Activated naive CD4-positive, alpha-beta T cell treated with anti-CD3 and anti-CD28 coated beads, Interleukin-2, amount 50 U/mL, for 72 hours (primary cell): ENCODE results near the gene PDE9A. TPM values are rescaled to one million over a fixed set of nuclear protein-coding genes. Genes with fewer than 3 reads are reported as not detected.

Source experiments
- ATAC-seq, 2 donors: fragments of 150-1000 bp; cut with Tn5 transposase; 2 replicates each; pipeline ENCODE4 v1.10.0; 2021; ENCODE audit warnings: mild to moderate bottlenecking in 2 of 2, moderate library complexity in 2 of 2
- DNase-seq, 2 donors: peaks; one replicate each; pipeline ENCODE4 v3.0.0; 2021 to 2022; ENCODE audit warnings: low spot score in 2 of 2
- H3K27ac Mint-ChIP-seq, 2 donors: one replicate each; pipeline ENCODE4 v1.8.0; 2022; ENCODE audit warnings: mild to moderate bottlenecking in 2 of 2, mixed read lengths in 2 of 2
- H3K36me3 Mint-ChIP-seq, 2 donors: one replicate each; pipeline ENCODE4 v1.8.0; 2022; ENCODE audit warnings: mixed read lengths in 2 of 2
- H3K9me3 Mint-ChIP-seq, 2 donors: one replicate each; pipeline ENCODE4 v1.8.0; 2022; ENCODE audit warnings: mixed read lengths in 2 of 2
- total RNA-seq, 2 donors: library from RNA; stranded (reverse); gene quantifications; one replicate each; pipeline ENCODE4 v1.2.3, GENCODE V29; 2022

PDE9A gene
- total RNA-seq, 2 donors from 2014 or later, result 4.2 to 7.9 TPM

DNA sequence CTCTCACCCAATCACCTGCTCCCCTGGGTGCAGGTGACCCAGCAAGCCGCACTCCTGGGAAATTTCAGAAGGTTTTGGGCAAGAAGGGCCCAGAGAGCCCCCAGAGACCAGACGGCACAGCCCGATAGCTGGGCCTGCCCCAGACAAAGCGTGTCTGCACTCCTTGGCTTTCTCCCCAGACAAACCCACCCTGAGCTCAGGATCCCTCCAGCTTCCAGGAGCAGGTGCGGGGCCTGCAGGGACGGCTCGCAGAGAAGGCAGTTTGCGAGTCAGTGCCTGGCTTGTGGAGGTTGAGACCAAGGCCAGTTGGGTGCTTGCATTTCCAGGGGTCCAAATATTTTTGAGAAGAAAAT lies 6.7 kb downstream of the PDE9A start:
- no peak for ATAC-seq
- no peak for DNase-seq
- Mint-ChIP-seq H3K27ac (no peak overlapping the region), H3K36me3 (no peaks in the 10 kb centered on the region), H3K9me3 (no peaks in the 10 kb centered on the region)

DNA sequence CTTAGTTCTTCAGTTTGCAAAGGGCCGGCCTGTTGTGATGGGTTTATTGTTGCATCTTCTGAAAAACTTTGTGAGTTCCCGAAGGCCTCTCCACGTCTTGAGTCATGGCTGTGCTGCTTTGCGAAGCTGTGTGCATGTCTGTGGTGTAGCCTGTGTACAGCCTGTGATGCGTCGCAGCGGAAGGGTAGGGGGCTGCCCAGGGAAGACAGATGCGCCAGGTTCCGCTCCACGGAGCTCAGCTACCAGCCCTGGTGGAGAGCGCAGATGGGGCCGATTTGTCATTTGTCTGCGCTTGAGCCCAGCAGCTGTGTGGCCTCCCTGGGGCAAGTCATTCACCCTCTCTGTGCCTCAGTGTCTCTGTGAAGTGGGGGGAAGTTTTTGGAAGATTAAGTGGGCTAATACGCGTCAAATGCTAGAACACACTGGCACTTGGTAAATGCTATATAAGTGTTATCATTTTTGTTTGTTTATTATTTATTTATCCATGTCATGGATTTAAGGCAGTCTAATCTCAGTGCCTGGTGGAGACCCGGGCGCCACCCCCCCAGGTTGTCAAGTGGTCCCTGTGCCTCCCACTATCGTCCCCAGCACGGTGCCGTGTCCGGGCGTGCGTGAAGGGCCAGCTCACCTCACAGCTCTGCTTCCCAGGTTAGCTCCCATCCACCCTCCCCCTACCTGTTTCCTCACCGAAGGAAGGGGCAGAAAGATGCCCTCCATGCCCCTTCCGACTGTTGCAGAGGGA lies 8.4 kb downstream of the PDE9A start:
- H3K27ac Mint-ChIP-seq, result no peak overlapping the region
- H3K9me3 Mint-ChIP-seq, result no peaks in the 10 kb centered on the region
- no peak for ATAC-seq
- no peak for DNase-seq
- no peaks in the 10 kb centered on the region for H3K36me3 Mint-ChIP-seq

- no peaks in the 10 kb centered on the region for H3K36me3 Mint-ChIP-seq
- no peak overlapping the region for H3K27ac Mint-ChIP-seq
- no peak for DNase-seq
- ATAC-seq, result no peak
- no peaks in the 10 kb centered on the region for H3K9me3 Mint-ChIP-seq
These were observed 9.2 kb downstream of the PDE9A start for GRCh38 chr21:42662430-42663199.

GRCh38 chr21:42663200-42663750 lies 9.9 kb downstream of the PDE9A start:
- H3K27ac Mint-ChIP-seq, result no peak overlapping the region
- DNase-seq (no peak), ATAC-seq (no peak)
- no peaks in the 10 kb centered on the region for H3K9me3 Mint-ChIP-seq
- H3K36me3 Mint-ChIP-seq, result no peaks in the 10 kb centered on the region

DNA sequence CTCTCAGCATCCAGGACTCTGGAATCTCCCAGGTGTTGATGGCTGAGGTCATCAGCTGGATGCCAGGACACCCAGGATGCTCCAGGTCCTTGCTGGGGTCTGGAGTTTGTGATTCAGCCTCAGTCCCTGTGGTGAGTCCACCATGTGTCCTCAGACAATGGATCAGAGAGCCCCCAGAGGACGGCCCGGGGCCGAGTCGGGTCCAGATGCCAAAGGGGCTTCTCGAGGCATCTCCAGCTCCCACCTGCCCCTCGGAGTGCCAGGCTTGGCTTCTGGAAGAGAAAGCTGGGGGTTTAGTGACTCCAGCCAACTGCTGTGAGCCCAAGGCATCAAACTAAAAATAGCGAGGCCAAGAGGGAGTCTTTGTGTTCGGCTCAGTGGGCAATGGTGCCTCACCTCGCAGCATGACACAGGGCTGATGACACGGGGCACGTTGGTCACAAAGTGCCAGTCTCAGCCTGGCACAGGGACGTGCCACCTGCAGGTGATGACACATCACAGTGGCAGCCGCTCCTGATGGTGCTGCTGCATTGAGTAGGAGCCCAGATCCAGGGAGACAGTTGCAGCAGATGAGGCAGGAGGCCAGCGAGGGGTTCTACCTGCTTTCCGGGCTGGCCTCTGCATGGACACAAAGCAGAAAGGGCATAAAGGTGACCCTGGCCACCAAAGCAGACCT lies 10.6 kb downstream of the PDE9A start:
- H3K36me3 Mint-ChIP-seq, result no peaks in the 10 kb centered on the region

GRCh38 chr21:42664614-42665013 lies 11.2 kb downstream of the PDE9A start:
- DNase-seq, result no peak
- no peaks in the 10 kb centered on the region for H3K9me3 Mint-ChIP-seq
- peak overlapping the region in 1 of 2 donors; percentile 76 for H3K27ac Mint-ChIP-seq
- ATAC-seq, result no peak
- H3K36me3 Mint-ChIP-seq, result no peaks in the 10 kb centered on the region

More for the DNA sequence above, 10.6 kb downstream of the PDE9A start:
- Mint-ChIP-seq H3K9me3 (no peaks in the 10 kb centered on the region), H3K27ac (no peak overlapping the region)
- no peak for ATAC-seq
- no peak for DNase-seq

- Mint-ChIP-seq H3K9me3 (no peaks in the 10 kb centered on the region), H3K27ac (peak overlapping the region in 1 of 2 donors; percentile 76), H3K36me3 (no peaks in the 10 kb centered on the region)
- ATAC-seq (no peak), DNase-seq (no peak)
These were observed 11.6 kb downstream of the PDE9A start for GRCh38 chr21:42665026-42665425.

DNA sequence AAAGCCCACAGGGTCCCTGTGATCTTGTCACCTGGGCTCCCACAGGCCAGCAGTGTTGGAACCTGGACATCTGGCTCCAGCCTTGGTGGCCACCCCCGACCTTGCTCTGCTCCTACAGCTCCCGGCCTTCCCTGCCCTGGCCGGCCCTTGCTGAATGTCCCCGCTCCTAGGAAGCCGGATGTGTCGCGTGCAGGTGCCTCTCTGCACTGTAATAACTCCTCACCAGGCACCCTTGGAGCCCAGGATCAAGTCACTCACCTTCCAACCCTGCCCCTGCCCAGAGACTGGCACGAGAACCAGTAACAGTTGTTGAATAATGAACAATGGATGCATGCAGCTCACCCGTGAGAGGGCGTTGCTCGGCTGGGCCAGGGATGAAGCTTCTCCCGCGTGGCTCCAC lies 12.1 kb downstream of the PDE9A start:
- no peaks in the 10 kb centered on the region for H3K36me3 Mint-ChIP-seq
- no peaks in the 10 kb centered on the region for H3K9me3 Mint-ChIP-seq
- H3K27ac Mint-ChIP-seq, result peak overlapping the region in 1 of 2 donors; percentile 5
- no peak for ATAC-seq
- no peak for DNase-seq

DNA sequence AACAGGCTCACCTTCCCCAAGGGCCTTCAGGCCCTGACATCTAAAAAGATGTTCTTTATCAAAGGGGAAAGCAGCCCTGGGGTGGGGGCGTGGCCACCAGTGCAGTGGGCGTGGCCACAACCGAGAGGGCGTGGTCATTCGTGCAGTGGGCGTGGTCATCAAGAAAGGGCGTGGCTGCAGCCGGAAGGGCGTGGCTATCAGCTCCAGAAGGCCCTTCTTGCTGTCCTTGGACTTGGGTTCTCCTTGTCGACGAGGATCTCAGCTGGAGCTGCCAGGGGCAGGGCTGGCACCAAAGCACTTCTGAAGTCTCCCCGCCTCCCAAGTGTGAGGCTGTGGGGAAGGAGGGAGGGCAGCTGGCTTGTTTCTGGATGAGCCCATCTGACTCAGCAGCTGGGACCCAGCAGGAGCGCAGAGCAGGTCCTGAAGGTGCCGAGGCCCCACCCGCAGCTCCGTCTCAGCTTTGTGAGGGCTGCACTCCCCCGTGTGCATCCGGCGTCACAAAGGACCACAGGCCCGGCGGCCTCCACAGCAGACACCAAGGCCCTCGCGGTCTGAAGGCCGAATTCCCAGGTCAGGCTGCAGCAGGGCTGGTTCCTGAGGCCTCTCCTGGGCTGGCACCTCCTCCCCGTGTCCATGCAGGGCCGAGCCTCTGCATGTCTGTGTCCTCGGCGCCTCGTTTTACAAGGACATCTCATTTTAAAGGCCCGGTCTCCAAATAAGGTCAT lies 12.8 kb downstream of the PDE9A start:
- no peaks in the 10 kb centered on the region for H3K36me3 Mint-ChIP-seq
- DNase-seq (peak in 1 of 2 donors; percentile 60), ATAC-seq (peak in 1 of 2 donors; percentile 55)
- no peaks in the 10 kb centered on the region for H3K9me3 Mint-ChIP-seq
- H3K27ac Mint-ChIP-seq, result no peak overlapping the region

- DNase-seq (no peak), ATAC-seq (no peak)
- H3K36me3 Mint-ChIP-seq, result no peaks in the 10 kb centered on the region
- H3K9me3 Mint-ChIP-seq, result no peaks in the 10 kb centered on the region
- H3K27ac Mint-ChIP-seq, result no peak overlapping the region
These were observed 13.5 kb downstream of the PDE9A start for GRCh38 chr21:42666925-42667324.

DNA sequence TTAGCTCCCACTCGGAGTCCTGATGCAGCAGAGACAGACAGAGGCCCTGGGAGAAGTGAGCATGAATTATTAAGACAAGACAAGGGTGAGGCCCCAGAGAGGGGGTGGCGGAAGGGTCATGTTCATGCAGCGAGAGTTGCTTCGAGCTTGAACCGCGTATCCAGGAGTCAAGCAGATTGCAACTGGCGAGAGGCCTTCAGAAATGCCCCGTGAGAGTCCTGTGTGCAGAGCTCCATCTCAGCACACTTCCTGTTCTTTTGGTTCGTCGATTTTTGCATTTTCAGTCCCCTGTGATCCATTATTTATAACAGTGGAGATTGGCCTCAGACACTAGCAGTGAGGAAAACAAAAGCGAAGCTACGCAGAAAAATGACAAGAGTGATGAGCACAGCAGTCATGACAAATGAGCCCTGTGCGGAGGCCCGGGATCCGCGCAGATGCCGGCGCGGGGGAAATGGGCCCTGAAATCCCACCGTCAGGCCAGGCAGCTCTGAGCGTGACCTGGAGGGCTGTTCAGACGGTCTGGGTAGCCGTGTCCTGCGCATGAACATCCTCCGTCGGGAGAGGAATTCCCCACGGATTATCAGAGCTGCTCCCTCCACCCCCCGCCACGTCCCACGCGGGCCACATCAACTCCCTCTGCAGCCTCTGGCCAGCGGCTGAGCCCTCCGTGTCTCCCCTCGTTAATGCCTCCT lies 15.0 kb downstream of the PDE9A start:
- ATAC-seq, result no peak
- H3K9me3 Mint-ChIP-seq, result no peaks in the 10 kb centered on the region
- H3K27ac Mint-ChIP-seq, result no peak overlapping the region
- no peak for DNase-seq
- no peaks in the 10 kb centered on the region for H3K36me3 Mint-ChIP-seq

DNA sequence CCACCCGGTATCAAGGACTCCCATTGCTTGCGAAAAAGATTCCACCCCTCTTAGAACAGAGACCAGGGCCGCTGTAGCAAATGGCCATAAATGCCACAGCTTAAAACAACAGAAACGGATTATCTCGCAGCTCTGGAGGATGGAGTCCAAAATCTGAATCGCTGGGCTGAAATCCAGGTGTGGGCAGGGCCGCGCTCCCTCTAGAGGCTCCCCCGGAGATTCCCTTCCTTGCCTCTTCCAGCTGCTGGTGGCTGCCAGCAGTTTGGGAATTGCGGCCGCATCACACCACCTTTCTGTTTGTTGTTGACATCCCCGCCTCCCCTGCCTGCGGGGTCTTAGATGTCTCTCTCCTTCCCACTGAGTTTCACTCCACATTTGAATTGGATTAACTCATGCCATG lies 15.6 kb downstream of the PDE9A start:
- ATAC-seq (no peak), DNase-seq (no peak)
- no peak overlapping the region for H3K27ac Mint-ChIP-seq
- H3K36me3 Mint-ChIP-seq, result no peaks in the 10 kb centered on the region
- no peaks in the 10 kb centered on the region for H3K9me3 Mint-ChIP-seq

- Mint-ChIP-seq H3K36me3 (no peaks in the 10 kb centered on the region), H3K27ac (no peak overlapping the region), H3K9me3 (no peaks in the 10 kb centered on the region)
- no peak for DNase-seq
- ATAC-seq, result no peak
These were observed 16.8 kb downstream of the PDE9A start for GRCh38 chr21:42670058-42670880.

DNA sequence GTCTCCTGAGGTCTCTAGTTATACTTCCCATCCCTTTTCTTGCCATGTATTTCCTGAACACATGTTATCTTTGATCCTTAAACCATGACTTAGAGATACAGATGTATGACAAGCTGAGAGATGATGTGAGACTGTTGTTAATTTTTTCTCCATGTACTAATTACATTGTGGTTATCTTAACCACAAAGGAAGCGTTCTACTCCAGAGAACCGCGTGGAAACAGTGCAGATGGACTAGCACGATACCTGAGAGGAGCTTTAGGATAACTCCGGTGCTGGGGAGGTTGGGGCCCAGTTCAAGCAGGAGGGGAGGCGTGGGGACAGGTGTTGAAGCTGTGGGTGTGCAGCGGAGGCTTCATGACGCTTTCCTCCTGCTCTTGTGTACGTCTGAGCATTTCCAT lies 17.5 kb downstream of the PDE9A start:
- ATAC-seq (no peak), DNase-seq (no peak)
- Mint-ChIP-seq H3K27ac (no peak overlapping the region), H3K36me3 (no peaks in the 10 kb centered on the region), H3K9me3 (no peaks in the 10 kb centered on the region)

GRCh38 chr21:42671778-42672593 lies 18.6 kb downstream of the PDE9A start:
- ATAC-seq (peak in 1 of 2 donors; percentile 56), DNase-seq (no peak)
- Mint-ChIP-seq H3K9me3 (no peaks in the 10 kb centered on the region), H3K27ac (no peak overlapping the region), H3K36me3 (no peaks in the 10 kb centered on the region)
